SW 1271 (cell line): ENCODE measurements around the gene SEC24C.

ENCODE experiments used
- DNase-seq, 2 experiments: peaks; one replicate each; lab custom pipeline; 2025; lab: John Stamatoyannopoulos, UW

Gene SEC24C

DNA sequence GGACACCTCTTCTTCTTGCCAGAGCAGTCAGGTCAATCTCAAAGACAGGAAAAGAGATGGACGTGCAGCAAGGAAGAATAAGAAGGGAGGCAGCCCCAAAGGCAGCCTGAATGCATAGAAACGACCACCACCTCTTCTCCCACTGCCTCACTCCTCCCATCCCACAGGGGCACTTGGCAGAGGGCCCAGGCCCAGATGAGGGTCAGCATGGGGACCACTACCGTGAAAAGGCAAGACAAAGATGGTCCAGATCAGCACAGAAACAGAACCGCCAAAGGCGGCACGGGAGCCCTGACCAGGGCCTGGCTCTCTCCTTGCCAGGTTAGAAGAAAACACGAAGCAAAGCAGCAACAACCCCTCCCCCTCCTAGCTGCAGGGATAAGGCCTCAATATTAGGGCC lies 69.2 kb downstream of the SEC24C start:
- DNase-seq: no peak

DNA sequence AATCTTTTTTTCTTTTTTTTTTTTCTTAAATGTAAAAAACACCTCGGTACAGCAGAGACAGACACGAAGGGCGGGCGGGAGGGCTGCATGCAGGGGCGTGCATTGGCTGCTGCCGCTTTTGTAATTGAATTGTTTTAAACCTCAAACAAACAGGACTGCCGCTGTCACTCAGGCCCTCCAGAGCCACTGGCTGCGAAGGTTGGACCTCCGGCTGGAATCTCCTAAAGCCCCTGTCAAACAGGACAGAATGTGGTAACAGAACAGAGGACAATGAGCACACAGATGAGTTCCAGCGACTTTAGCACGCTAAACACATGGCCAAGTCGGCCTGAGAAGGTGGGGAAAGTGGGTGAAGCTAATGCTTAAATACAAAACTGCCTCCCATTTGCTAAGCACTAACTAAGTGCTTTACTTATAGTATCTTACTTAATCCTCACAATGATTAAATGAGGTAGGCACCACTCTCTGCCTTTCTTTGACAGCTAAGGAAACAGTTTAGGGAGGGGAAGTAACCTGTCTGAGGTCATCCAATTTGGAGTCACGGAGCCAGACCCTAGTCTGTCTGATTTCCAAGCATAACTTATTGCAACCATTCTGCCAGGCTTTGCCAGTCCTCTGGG lies 70.2 kb downstream of the SEC24C start:
- DNase-seq: no peak

DNA sequence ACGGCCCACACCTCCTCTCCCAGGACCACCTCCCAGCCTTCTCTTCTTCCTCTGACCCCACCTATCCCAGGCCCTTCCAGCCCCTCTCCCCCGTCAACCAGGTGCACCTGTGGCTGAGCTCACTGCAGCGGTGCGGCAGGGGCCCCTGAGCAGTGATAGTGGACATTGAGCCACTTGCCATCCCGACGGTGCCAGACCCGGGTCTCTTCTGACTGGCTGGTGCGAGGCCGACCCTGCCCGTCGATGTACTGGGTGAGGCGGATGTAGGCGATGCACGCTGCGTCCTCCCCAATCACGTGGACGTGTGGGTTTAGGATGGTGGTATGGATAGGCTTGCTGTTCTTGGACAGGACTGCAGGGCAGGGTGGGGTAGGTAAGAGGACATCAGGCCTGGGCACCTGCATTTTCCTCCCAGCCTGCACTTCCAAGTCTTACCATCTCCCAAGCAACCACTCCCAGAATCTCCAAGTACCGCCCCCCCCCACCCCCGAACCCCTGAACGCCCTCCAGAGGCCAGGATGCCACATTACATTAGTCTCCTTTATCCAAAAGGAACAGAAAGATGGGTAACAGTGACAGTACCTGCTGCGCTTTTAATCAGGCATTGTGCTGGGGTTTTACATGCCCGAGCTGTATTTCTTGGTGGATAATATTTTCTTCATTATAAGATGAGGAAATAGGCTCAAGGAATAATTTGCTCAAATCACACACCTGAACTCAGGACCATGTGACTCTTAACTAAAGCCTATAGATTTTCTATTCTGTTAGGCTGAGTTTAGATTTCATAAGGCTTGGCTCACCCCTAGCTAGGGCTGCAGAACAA lies 70.9 kb downstream of the SEC24C start:
- peak in 1 of 2 experiments; percentile 28 for DNase-seq

DNA sequence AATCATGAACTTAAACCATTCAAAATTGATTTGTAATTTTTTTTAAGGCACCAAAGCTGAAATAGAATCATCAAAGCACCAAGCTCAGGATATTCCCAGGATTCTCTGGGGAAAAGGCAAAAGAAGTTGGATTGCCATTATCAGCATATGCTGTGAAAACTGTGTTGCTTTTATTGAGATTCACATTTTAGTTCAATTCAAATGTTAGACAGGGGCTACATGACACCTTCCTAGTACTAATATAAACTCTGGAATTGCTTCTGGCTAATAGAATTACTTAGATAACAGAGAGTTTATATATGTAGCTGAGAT lies 71.5 kb downstream of the SEC24C start:
- no peak for DNase-seq

DNA sequence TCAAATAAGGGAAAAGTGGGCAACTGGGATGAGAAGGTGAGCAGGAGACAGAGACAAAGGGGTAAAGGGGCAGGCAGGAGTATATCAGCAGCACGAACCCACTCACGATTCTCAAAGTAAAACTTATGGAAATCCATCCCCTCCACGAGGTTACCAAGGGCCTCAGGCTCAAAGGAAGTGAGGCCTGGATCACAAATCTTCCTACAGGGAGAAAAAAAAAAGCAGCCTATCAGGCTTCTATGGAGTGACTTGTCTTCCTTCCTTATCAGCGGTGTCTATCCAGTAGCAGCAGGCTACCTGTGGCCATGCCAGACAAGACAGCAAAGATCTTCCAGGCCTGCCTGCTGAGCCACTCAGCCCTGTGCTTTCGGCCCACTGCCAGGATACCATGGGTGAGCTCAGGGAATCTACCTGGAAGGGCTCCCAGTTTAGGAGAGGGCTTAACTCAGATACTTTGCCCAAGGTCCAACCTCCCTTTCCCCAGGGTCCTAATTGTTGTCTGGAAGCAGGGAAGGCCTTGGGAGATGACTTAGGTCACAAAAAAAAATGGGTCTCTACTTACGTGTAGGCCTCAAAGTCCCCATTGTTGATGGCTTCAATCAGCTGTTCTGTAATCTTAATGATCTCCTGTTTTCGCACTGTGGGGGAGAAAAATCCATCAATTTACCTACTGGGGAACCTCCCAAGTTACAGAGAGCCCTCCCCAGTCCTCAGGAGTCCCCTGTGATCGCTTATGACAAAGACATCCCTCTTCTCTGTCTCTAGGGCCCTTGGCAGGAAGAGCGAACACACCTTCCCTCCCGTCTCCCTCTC lies 73.0 kb downstream of the SEC24C start:
- no peak for DNase-seq

DNA sequence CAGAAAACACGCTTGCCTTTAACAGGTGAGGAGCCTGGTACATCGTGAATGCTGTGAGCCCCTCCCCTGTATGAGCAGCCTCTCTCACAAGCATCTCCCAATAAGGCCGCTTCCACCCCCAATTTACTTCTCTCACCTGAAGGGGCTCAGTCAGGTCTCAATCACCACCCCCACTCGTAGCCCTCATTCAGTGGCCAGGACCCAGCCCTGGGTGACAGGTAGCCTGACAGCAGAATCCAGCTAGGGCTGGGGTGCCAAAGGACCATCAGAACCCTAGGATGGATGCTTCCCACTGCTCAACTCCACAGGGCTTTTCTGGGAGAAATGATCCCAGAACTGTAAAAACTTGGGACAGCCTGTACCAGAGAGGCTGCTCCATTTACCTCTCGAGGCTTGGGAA lies 73.7 kb downstream of the SEC24C start:
- no peak for DNase-seq

DNA sequence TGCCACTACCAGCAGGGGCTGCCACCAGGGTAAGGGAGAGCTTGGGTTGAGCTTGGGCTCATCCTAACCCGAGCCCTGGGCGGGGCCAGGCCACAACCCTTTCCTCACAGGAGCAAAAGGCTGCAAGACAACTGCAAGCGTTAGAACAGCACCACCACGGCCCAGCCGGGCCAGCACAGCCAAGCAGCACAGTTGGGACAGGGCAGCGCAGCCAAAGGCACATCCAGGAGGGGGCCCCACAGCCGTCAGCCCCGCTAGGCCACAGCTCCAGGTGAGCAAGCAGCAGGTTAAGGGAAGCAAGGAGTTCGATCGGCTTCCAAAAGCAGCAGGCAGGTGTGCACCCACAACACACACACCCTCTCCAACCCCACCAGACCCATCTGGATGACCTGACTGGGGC lies 74.2 kb downstream of the SEC24C start:
- no peak for DNase-seq

DNA sequence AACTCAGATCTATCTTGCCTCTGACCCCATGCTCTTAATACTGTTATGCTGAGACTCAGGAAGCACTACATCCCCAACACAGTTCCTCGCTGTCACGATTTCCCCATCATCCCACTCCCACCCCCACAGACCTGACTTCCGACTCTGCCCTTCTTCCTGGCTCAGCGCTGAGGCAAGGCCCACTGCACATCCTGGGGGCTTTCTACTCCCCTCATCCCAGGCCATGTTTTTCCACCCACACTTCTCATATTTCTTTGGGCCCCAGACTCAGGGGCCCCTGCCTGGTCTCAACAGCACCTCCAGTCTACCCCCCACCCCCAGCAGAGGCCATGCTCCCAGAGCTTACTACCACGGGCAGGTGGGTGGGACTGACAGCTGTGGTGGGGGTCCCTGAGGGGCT lies 74.9 kb downstream of the SEC24C start:
- no peak for DNase-seq

DNA sequence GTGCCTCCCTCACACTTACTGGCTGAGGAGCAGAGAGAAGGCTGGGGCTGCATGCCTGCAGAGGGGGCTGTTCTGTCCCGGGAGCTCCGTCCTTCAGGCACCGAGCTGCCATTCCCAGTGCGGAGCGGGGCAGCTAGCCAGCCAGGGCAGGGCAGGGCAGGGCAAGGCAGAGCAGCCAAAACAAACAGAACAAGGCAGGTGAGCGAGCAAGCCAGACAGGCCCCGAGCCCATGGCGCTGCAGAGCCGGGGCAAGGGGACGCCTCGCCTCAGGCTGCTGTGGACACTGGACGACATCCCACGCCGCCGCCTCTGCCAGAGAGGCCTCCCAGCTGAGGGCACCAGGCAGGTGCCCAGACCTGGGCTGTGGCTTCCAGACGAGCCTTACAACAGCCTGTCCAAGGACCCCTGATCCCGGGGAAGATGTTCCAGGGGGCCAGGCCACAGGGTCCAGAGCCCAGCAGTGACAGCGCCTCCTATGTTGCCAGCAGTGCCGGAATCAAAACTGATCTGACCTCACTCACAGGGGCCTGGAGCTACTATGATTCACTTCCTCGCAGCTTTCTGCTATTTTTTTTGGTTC lies 75.4 kb downstream of the SEC24C start:
- no peak for DNase-seq
